MM.1S (cell line): ENCODE results near the gene EGFLAM.

Experiments
- DNase-seq: peaks from one replicate; pipeline ENCODE4 v3.0.0-alpha.2; 2015
- H2AFZ ChIP-seq: fragments of 300-600 bp; sonication (generic); 2 replicates; pipeline ENCODE4 v1.6.0; 2016; ENCODE audit warnings: antibody characterized with exemption, low read length
- H3F3A ChIP-seq: fragments of 300-600 bp; sonication (generic); 2 replicates; pipeline ENCODE4 v1.6.1; 2016; ENCODE audit warnings: mild to moderate bottlenecking, antibody characterized with exemption, low read length, moderate library complexity, mixed read lengths; ENCODE audit not compliant: insufficient read depth
- H3K27ac ChIP-seq: fragments of 300-600 bp; sonication (generic); 2 replicates; pipeline ENCODE4 v1.5.1; 2016; ENCODE audit warnings: mild to moderate bottlenecking, low read length
- H3K27me3 ChIP-seq: fragments of 300-600 bp; sonication (generic); replicated peaks from 2 replicates; pipeline ENCODE4 v1.6.0; 2016; ENCODE audit warnings: low read length; ENCODE audit not compliant: insufficient read depth
- H3K36me3 ChIP-seq: fragments of 300-600 bp; sonication (generic); replicated peaks from 2 replicates; pipeline ENCODE4 v1.6.1; 2016; ENCODE audit warnings: mild to moderate bottlenecking, low read length, mixed read lengths; ENCODE audit not compliant: insufficient read depth
- H3K4me1 ChIP-seq: fragments of 300-600 bp; sonication (generic); 2 replicates; pipeline ENCODE4 v1.6.1; 2016; ENCODE audit warnings: low read length, mixed read lengths
- H3K4me2 ChIP-seq: fragments of 300-600 bp; sonication (generic); 2 replicates; pipeline ENCODE4 v1.6.0; 2016; ENCODE audit warnings: low read depth, low read length
- H3K4me3 ChIP-seq: fragments of 300-600 bp; sonication (generic); 2 replicates; pipeline ENCODE4 v1.5.1; 2016; ENCODE audit warnings: low read length, mixed read lengths
- H3K79me2 ChIP-seq: fragments of 300-600 bp; sonication (generic); 2 replicates; pipeline ENCODE4 v1.6.1; 2016; ENCODE audit warnings: mixed run types, low read length, mixed read lengths
- H3K9ac ChIP-seq: fragments of 300-600 bp; sonication (generic); 2 replicates; pipeline ENCODE4 v1.6.1; 2016; ENCODE audit warnings: low read length, mixed read lengths
- H3K9me2 ChIP-seq: fragments of 300-600 bp; sonication (generic); replicated peaks from 2 replicates; pipeline ENCODE4 v1.6.1; 2016; ENCODE audit warnings: mild to moderate bottlenecking, low read length, mixed read lengths; ENCODE audit not compliant: insufficient read depth
- H3K9me3 ChIP-seq: fragments of 300-600 bp; sonication (generic); replicated peaks from 2 replicates; pipeline ENCODE4 v1.6.1; 2016; ENCODE audit warnings: mild to moderate bottlenecking, low read length, mixed read lengths; ENCODE audit not compliant: insufficient read depth
- H4K20me1 ChIP-seq: fragments of 300-600 bp; sonication (generic); 2 replicates; pipeline ENCODE4 v1.6.1; 2016; ENCODE audit warnings: mild to moderate bottlenecking, low read length, moderate library complexity, mixed read lengths; ENCODE audit not compliant: insufficient read depth
- EZH2 ChIP-seq: fragments of 300-600 bp; sonication (generic); optimal IDR thresholded peaks from 2 replicates; pipeline ENCODE3; 2017; ENCODE audit warnings: low read depth, mild to moderate bottlenecking, antibody characterized with exemption, low read length, mixed read lengths
- EZH2phosphoT487 ChIP-seq: fragments of 300-600 bp; sonication (generic); IDR thresholded peaks from 2 replicates; pipeline ENCODE4 v1.6.1; 2018; ENCODE audit warnings: antibody characterized with exemption, low read length
- TF ChIP-seq, protein P1 (sequence below): fragments of 300-600 bp; sonication (generic); IDR thresholded peaks from 2 replicates; pipeline ENCODE4 v1.5.1; 2016; ENCODE audit warnings: antibody characterized with exemption, low read length, mixed read lengths

EGFLAM gene

DNA sequence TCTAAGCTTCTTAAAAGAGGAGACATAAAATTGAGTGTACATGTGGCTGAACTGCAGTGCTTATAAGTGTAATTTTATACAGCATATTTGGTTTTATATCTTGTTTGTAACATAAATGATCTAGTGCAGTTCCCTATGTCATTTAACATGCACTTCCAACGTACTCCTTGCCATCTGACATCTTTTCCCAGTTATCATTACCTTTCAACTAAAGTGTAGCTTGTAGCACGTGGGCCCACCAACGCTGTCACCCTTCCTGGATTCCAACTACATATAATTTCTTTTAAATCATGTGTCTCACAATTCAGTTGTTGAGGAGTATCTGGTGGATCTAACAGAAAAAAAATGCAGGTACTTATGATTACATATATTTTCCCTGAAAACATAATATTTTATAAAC, 247.9 kb downstream of the EGFLAM start:
- H3K36me3 ChIP-seq: no peaks in the 10 kb centered on the region
- no peaks in the 10 kb centered on the region for H4K20me1 ChIP-seq
- no peaks in the 10 kb centered on the region for H3K9me3 ChIP-seq
- H3K9ac ChIP-seq: no peak overlapping the region
- no peak overlapping the region for H3K4me3 ChIP-seq
- no peak overlapping the region for H3K27ac ChIP-seq
- H3K4me2 ChIP-seq: no peak overlapping the region
- no peaks in the 10 kb centered on the region for H3K79me2 ChIP-seq
- H3K9me2 ChIP-seq: no peaks in the 10 kb centered on the region
- no peak for DNase-seq
- H3K4me1 ChIP-seq: no peaks in the 10 kb centered on the region
- H2AFZ ChIP-seq: no peak overlapping the region
- TF ChIP-seq, protein P1, sequence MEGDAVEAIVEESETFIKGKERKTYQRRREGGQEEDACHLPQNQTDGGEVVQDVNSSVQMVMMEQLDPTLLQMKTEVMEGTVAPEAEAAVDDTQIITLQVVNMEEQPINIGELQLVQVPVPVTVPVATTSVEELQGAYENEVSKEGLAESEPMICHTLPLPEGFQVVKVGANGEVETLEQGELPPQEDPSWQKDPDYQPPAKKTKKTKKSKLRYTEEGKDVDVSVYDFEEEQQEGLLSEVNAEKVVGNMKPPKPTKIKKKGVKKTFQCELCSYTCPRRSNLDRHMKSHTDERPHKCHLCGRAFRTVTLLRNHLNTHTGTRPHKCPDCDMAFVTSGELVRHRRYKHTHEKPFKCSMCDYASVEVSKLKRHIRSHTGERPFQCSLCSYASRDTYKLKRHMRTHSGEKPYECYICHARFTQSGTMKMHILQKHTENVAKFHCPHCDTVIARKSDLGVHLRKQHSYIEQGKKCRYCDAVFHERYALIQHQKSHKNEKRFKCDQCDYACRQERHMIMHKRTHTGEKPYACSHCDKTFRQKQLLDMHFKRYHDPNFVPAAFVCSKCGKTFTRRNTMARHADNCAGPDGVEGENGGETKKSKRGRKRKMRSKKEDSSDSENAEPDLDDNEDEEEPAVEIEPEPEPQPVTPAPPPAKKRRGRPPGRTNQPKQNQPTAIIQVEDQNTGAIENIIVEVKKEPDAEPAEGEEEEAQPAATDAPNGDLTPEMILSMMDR: no peak
- no peak for TF ChIP-seq EZH2
- no peak for TF ChIP-seq EZH2phosphoT487
- H3F3A ChIP-seq: no peaks in the 10 kb centered on the region
- no peaks in the 10 kb centered on the region for H3K27me3 ChIP-seq

DNA sequence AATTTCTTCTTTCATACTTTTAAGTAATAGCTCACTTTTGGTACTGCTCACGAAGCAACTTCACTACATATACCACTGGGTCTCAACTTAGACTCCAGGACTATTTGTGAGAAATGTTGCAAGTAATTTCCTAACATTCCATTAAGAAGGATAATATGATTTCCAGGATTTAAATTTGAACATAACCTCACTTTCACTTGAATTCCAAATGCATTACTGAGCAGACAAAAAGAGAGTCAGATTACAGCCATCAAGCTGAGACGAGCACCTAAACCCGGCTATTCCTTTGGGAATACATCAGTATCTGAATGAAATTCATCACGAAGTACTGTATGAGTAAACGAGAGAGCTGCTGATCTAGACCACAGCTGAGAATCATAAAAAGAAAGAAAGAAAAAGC, 250.8 kb downstream of the EGFLAM start:
- Histone ChIP-seq H3K27me3 (no peaks in the 10 kb centered on the region), H3K79me2 (no peaks in the 10 kb centered on the region), H2AFZ (no peak overlapping the region), H3K4me2 (no peak overlapping the region), H3K36me3 (no peaks in the 10 kb centered on the region), H4K20me1 (no peaks in the 10 kb centered on the region), H3K9me2 (no peaks in the 10 kb centered on the region), H3F3A (no peaks in the 10 kb centered on the region), H3K4me1 (no peaks in the 10 kb centered on the region), H3K4me3 (no peak overlapping the region), H3K27ac (no peak overlapping the region), H3K9ac (no peak overlapping the region), H3K9me3 (no peaks in the 10 kb centered on the region)
- DNase-seq: no peak
- no peak for TF ChIP-seq EZH2phosphoT487
- TF ChIP-seq EZH2: no peak
- TF ChIP-seq, protein P1: no peak
